UCSD-AML1 (cell line): ENCODE measurements around the gene CLK3.

ENCODE experiments used
- DNase-seq: peaks from one replicate; lab custom pipeline; 2025; ENCODE audit not compliant: unreplicated experiment; lab: John Stamatoyannopoulos, UW

The CLK3 gene

GRCh38 chr15:74603026-74603788 is 12.4 kb upstream of the CLK3 start:
- no peak for DNase-seq

DNA sequence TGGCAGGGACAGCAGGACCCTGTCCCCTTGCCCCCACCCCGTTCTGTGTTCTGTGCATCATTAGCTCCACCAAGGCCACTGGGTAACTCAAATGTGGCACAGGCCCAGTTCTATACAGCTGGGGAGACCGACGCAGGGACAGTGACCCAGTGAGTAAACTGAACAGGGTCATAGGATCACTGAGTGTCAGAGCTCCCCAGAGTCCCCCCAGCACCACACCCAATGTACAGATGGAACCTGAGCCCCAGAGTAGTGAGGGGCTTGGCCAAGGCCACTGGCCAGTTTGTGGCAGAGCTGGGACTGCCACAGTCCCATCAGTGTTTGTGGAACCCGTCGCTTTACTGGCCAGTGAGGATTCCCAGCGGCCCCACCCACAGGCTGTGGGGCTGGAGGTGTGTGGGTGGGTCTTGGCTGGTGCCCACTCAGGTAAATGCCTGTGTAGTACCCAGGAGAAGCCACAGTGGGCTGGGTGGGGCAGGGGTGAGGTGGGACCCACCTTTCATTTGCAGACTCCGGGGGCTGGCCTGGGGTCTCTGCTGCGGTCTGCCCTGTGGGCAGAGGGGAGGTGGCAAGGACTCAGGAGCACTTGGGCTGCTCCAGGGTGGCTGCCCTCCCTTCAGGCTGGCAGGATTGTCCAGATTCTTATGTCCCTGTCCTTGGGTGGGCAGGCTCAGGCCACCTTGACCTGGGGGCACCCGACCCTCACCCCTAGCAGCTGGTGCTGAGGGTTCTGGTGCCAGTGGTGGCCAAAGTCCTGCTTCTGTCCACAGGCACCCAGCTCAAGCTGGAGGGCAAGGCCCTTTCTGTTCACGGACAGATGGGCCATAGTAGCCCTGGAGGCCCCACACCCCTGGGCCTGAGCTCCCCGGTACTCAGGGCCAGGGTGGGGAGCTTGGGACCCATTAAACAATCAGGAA is 11.6 kb upstream of the CLK3 start:
- DNase-seq, result no peak

- DNase-seq, result no peak
Observed at GRCh38 chr15:74604983-74605794, 10.4 kb upstream of the CLK3 start.

DNA sequence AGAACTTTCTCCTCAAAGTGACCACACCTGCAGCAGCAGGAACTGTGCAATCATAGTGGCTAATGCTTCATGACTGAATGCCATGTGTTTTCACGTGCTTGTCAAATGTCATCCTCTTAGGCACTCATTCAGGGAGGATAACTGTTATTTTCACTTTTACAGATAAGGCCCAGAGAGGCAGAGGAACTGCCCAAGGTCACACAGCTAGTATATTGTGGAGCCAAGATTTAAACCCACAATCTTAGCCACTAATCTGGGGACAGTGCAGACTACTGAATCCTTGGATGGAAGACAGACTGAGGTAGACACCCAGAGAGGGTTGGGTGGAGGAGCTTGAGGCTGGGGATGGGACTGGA is 9.9 kb upstream of the CLK3 start:
- no peak for DNase-seq

DNA sequence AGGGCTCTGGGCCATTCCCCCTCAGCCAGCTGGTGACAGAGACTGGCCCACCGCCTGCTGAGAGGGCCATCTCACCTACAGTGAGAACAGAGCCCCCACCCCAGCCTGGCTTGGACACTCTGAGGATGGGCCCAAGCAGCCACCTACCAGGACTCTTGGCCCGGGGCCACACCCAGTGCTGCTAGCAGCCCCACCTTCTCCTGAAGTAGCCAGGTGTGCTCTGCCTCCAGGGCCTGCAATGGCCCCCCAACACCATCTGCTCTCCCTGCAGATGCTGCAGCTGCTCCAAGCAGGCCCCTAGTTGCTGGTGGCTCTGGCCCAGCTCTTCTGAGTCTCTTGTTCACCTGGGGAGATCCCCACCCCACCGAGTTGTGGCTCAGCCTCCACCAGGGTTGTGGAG is 6.8 kb upstream of the CLK3 start:
- DNase-seq, result no peak

GRCh38 chr15:74609938-74610301 is 5.7 kb upstream of the CLK3 start:
- no peak for DNase-seq

- no peak for DNase-seq
Observed at GRCh38 chr15:74610302-74610951, 5.2 kb upstream of the CLK3 start.

- DNase-seq, result no peak
Observed at GRCh38 chr15:74611341-74611740, 4.3 kb upstream of the CLK3 start.

DNA sequence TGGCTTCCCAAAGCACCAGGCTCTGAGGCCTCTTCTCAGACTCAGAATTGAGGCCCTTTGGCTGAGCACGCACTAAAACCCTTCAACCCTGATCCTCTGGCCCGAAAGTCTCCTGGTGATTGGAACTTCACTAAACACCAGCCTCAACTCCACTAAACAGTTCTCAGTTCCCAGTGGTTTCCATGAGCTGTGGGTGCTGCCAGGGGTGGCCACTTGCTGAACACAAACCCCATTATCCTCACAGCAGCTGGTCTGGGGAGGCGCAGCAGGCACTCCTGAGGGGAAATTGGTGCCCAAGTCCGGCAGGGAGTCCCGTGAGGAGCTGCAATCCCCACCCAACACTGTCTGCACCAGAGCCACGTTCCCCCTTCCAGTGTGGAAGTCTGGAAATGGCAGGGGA is 3.8 kb upstream of the CLK3 start:
- DNase-seq, result no peak

DNA sequence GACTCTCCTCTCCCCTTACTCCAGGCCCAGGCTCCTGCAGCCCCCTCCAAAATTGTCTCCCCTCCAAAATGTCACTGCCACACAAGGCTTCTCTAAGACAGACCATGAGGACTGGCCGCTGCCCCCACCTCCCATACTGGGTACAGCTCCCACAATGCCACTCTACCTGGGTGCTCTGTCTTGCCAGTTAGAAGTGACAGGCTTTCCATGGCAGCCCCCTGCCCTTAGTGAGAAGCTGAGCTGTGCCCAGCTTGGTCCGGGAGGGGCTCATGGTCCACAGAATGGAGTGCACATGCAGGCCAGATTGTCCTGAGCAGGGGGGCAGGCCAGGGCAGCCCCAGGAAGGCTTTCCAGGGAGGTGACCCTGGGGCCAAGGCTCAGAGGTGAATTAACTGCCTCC is 3.0 kb upstream of the CLK3 start:
- no peak for DNase-seq

GRCh38 chr15:74613089-74613952 is 2.3 kb upstream of the CLK3 start:
- no peak for DNase-seq

DNA sequence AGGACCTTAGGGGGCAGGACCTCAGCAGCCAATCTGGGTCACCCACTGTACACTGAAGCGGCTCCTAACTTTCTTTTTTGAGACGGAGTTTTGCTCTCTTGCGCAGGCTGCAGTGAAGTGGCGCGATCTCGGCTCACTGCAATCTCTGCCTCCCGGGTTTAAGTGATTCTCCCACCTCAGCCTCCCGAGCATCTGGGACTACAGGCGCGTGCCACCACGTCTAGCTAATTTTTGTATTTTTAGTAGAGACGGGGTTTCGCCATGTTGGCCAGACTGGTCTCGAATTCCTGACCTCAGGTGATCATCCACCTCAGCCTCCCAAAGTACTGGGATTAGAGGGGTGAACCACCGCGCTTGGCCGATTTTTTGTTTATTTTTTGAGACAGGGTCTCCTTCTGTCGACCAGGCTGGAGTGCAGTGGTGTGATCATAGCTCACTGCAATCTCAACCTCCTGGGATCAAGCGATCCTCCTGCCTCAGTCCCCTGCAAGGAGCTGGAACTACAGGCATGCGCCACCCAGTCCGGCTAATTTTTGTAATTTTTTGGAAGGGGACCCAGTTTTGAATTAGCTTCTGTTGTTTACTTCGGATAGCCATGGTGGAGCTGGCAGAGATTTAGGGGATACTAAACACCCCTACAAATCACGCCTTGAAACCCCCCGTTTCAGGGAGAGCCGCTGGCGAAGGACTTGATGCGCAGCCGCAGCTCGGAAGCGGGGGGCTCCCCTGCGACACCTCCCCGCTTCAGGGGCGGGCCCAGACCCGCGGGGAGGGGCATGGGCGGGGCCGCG is 1.5 kb upstream of the CLK3 start:
- DNase-seq, result no peak

DNA sequence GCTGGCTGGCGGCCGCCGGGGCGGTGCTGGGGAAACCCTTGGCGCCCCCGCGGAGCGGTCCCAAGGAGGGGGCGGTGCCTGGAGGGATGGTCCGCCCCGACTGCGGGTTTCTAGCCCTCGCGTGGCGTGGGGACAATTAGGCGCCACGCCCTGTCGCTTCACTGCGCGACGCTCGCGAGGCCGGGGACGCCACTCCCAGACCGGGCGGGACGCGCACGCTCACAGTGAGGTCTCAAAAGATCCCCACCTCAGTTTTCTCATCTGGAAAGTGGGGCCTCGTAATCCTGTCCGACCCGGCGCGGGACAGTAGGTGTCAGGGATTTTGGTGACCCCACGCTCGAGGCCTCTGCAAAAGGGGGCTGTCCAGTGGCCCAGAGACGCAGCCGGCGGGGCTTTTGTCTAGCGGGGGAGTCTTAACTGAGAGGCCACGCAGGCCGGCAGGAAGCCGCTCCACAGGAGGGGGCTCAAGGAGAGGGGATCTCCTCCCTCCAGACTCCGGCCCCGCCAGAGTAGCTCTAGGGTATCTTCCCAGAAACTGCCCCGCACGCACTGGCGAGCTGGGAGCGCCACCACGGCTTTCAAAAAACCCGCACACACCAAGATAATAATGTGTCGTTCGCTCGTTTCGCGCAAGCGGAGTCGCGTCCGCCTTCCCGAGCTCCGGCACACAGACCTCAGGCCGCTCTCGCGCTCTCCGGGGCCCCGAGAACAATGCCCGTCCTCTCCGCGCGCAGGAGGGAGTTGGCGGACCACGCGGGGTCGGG is 710 bp upstream of the CLK3 start:
- DNase-seq, result peak; percentile 85

- DNase-seq, result peak; percentile 64
Observed at GRCh38 chr15:74616366-74616939, 817 bp downstream of the CLK3 start.

GRCh38 chr15:74616996-74617395 is 1.4 kb downstream of the CLK3 start:
- no peak for DNase-seq

- DNase-seq, result no peak
Observed at GRCh38 chr15:74618841-74619596, 3.4 kb downstream of the CLK3 start.

DNA sequence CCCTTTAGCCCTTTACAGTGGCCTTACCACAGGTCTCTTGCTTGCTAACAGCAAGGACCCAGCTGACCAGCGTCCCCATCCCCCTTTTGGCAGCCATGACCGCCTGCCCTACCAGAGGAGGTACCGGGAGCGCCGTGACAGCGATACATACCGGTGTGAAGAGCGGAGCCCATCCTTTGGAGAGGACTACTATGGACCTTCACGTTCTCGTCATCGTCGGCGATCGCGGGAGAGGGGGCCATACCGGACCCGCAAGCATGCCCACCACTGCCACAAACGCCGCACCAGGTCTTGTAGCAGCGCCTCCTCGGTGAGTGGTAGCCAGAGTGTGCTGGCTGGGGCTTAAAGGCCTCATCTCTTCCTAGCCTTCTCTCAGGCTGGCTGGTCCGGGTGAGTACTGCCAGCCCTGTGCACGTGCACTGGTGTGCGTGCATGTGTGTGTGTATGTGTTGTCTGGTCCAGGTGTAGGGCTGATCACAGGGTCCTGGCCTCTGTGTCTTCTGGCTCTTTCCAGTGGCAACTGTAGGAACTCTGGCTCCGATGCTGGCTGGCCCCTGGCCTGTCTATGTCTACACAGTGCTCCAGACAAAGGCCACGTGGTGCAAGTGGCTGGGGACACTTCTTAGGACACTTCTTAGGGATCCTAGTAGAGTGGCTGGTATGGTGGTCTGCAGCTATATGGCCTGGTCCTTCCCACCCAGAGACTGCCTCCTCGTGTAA is 4.4 kb downstream of the CLK3 start:
- no peak for DNase-seq
